HG03108 (cell line): ENCODE results near the gene TBC1D4.
A peak's percentile ranks its signal among the peaks of the same experiment; 100 is the strongest.
"Not testable (repeated sequence)": the region's sequence is repeated elsewhere in the genome, so short reads cannot be mapped to it uniquely, and the experiment has no call there.

Experiments used
- ATAC-seq: cut with Tn5 transposase; IDR thresholded peaks from one replicate; pipeline ENCODE4 v1.9.1; 2021; ENCODE audit warnings: moderate library complexity; ENCODE audit not compliant: unreplicated experiment

Gene TBC1D4

DNA sequence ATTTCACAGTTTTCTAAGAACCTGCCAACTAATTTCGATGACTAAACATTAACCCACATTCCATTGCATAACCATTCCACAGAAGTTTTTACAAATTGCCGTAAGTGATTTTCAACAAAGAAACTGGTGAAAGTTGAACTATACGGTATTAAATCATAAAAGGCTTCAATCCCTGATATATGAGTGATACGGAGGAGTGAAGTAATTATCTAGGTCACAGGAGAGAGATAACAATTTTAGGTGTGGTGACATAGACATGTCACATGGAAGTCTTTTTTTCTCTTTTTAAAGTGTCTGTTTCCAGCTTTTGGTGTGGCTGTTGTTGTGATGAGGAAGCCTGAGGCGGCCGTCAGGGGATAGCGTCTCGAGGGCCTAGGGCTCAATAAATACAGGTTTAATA lies 29.4 kb downstream of the TBC1D4 start:
- no peak for ATAC-seq

DNA sequence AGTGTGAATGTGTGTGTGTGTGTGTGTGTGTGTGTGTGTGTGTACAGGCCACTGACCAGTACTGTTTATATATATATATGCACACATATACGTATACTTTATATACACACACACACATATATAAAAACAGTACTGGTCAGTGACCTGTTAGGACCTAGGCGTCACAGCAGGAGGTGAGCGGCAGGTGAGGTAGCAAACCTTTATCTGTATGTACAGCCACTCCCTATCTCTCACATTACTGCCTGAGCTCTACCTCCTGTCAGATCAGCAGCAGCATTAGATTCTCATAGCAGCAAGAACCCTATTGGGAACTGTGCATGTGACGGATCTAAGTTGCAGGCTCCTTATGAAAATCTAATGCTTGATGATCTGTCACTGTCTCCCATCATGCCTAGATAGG lies 34.5 kb downstream of the TBC1D4 start:
- no peak for ATAC-seq

DNA sequence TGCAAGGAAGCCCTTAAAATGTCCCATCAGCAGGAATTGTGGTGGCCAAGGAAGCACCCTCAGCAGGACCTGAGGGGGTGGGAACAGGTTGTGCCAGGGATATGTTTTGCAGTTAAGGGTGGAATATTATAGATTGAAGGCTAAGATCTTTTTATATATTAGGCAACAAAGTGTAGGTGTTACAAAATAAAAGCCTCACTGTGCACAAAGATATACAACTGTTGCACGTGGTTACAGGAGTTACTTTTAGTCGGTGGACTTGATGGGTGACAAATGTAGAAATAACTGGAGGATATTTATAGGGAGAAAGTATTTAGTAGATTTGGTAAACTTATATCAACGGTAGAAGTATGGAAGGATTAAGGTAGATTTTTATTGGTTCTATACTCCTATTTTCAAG lies 35.1 kb downstream of the TBC1D4 start:
- no peak for ATAC-seq

DNA sequence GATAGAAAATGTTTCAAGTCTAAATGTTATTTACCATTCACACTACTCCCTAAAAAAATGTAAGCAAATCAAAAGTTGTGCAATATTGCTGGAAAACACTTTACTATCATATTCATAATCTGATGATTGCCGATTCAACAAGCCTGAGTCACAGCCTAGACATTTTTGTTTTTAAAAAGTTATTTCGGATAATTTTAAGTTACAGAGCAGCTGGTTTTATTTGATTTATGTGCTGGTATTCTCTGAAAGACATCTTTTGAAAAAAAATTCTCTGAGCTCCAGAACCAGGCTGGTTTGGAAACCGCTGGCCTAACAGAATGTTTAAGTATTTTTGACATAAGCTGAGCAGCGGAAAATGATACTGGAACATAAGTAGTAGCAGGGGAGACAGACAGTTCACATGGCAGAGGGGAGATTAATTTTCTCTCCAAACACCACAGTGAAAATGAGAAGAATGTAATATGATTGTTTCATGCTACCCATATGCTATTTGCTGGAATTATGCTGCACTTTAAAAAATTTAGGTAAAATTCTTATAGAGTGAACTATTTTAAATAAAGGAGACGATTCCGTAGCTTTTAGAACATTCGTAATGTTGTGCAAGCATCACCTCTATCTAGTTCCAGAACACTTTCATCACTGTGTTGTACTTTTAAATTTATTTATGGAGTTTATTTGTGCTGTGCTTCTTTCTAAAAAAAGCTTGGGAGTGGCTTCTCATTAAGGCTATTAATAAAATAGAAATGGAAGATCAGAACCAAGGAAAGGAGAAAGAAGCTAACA lies 36.1 kb downstream of the TBC1D4 start:
- no peak for ATAC-seq

DNA sequence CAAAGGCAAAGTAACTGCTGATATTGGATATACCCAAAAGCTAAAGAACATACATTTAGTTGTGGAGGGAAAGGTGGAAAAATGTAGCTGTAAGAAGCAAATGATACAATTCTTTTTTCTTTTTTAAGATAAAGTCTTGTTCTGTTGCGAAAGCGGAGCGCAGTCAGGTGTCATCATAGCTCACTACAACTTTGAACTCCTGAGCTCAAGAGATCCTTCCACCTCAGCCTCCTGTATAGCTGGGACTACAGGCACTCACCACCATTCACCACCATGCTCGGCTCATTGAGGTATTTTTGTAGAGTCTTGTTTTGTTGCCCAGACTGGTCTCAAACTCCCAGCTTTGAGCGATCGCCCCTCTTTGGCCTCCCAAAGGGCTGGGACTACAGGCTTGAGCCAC lies 38.0 kb downstream of the TBC1D4 start:
- no peak for ATAC-seq

DNA sequence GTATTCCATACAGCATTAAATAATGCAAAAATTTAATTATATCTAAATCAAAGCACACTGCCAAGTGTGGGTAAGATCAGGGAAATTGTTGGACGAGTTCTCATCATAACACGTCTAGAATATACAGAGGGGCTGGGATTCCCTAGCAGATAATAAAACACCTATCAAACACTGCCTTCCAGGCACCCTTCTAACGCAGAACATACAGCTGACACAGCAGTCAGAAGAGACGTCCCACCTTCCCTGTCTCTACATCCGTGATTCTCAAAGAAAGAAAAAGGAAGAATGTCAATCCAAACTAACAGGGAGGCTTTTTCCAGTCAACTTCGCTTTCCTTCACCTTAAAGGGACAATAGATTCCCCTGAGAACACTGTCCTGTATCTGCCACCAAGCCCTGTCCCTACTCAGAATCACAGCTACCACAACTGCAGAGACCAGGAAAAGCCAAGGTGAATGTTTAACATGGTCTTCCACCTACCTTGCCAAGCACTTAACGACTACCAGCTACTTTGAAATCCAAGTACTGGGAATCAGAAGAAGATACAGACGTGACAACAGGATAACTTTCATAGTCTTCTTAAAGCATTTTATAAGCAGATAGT lies 38.5 kb downstream of the TBC1D4 start:
- no peak for ATAC-seq

DNA sequence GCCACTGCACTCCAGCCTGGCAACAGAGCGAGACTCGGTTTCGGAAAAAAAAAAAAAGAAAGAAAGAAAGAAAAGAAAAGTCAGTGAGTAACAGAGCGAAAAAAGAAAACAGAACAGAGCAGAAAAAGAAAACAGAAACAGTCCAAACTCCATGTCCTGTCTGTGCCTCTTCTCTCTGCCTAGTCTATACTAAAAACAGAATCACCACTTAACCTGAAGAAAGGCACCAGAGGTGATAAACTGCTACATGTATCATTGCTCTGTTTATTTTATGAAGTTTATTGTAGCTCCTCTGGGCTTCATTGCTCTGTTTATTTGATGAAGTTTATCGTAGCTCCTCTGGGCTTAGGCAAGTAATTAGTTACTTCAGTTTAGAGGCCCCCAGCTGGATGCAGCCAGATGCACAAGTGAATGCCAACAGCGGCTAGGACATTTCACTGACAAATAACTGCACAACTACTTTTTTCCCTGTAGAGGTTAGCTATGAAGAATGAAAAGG lies 39.2 kb downstream of the TBC1D4 start:
- ATAC-seq = no peak

DNA sequence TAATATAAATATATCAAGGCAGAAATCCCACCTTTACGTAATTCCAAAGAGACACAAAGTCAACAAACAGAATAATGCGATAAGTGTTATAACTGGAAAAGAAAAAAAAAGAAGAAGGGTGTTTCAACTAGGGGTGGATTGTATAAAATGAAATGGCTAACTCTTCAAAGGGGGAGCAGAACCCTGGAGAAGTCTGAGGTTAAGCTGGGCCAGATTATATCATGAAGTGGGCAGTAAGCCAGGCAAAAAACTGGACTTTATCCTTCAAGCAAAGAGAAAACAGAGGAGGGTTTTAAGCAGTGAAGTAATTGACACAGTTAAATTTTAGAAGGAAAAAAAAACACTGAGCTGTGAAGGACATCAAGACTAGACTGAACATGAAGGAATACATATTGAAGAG lies 41.9 kb downstream of the TBC1D4 start:
- ATAC-seq = no peak

DNA sequence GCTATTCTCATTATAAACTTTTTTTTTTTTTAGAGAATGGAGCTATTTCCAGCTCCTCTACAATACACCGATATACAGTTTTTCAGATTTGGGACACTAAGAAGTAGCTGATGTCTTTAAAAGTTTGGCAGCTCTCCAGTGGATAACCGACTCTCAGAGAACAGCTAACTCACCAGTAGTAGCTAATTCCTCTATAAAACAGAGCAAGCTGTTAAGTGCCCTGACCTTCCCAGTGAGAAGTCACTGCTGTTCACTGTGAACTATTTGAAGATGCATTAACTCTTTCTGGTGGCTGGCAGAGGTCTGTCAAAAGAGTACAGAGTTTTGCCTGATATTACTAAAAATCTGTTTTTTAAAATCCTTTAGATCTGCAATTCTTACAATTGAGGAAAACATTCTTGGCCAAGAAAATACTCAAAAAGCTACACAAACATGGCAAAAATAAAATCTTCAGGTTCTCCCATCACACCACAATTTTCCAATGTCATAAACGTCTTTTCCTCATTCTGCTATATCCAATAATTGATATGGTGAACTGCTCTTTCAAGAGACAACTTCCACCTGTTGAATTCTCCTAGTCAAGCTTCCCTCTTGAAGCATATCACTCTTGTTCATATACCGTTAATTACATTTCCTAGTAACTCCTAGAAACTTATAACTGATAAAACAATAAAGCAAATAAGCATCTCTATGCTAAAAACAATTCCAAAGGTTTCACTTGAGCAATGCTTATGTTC lies 44.2 kb downstream of the TBC1D4 start:
- ATAC-seq = no peak

DNA sequence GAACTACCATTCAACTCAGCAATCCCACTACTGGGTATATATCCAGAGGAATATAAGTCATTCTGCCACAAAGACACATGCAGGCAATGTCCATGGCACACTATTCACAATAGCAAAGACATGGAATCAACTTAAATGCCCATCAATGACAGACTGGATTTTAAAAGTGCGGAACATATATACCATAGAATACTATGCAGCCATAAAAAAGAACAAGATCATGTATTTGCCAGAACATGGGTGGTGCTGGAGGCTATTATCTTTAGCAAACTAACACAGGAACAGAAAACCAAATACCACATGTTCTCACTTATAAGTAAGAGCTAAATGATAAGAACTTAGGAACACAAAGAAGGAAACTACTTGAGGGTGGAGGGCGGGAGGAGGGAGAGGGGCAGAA lies 47.8 kb downstream of the TBC1D4 start:
- not testable (repeated sequence) for ATAC-seq

DNA sequence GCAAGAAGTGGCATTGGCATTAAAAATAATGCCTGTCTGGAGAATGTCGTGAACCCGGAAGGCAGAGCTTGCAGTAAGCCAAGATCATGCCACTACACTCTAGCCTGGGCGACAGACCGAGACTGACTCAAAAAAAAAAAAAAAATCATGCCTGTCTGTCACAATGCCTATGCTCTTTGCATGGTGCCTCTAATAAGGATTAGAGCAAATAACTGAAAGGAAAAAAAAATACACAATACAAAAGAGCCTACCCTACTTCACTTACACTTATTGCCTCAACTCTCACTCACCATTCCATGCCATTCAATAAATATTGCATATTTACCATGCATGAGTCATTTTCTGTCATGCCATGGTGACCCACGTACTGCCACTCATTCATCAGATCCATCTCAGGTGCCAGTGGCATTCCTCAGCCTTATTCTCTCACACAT lies 49.1 kb downstream of the TBC1D4 start:
- no peak for ATAC-seq

DNA sequence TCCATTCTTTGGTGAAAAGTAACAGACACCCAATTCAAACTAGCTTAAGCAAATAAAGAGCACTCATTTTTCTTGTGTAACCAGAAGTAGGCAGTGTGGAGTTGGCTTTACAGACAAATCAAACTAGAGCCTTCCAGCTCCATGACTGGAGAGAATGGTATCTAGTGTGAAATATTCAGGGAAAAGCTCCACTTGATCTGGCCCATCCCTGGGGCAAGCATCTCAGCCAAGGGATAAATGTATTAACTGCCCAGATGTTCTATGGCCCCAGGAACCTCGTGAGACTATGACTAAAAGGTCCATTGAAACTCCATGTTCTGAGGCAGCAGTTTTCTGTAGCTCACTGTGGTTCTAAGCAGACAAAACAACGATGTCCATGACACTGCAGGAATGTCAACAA lies 49.9 kb downstream of the TBC1D4 start:
- no peak for ATAC-seq

DNA sequence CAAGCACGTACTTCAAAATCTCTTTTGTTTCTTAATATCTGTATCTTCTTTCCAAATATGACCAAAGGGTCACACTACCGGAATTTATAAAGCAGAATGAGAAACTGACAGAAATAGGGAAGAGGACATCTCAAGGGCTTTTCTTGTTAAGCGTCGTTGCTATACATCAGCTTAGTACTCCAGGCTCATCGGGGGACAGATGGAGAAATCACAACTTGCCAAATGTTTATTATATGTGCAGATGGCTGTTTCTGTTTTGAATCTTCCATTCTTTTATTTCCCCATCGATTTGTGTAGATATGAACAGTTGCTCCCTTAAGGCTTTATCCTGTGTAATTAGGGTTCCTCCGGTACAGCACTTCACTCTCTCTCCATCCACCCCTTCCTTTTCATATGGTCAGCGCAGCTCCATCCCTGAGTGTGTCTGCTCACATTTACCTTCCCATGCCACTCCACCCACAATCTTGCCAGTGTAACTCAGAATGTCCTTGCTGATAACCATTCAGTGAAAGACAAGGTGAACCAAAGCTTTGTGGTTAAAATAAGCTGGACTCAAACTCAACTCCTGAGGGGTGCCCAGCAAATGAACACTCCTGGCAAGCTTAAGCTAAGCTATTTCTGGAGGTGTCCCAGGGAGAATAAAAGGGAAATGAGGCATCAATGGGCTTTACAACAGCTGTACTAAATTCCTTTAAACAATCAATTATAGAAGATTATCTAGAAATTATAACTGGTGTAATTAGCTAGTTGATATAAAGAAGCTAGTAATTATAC lies 51.3 kb downstream of the TBC1D4 start:
- ATAC-seq = no peak

DNA sequence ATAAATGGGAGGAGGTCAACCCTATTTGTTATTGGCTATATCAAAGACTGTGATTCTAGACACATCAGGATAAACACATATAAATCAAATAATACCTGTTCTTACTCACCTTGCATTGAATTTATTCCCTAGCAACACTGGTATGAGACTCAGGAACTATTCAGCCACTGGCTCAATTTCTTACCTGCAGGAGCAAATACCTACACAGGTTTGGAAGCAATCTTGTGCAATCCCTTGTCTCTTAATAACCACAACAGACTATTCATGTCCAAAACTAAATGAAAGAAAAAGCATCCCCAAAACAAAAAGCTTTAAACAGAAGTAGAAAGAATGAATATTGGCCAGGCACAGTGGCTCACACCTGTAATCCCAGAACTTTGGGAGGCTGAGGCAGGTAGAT lies 55.5 kb downstream of the TBC1D4 start:
- ATAC-seq = no peak

DNA sequence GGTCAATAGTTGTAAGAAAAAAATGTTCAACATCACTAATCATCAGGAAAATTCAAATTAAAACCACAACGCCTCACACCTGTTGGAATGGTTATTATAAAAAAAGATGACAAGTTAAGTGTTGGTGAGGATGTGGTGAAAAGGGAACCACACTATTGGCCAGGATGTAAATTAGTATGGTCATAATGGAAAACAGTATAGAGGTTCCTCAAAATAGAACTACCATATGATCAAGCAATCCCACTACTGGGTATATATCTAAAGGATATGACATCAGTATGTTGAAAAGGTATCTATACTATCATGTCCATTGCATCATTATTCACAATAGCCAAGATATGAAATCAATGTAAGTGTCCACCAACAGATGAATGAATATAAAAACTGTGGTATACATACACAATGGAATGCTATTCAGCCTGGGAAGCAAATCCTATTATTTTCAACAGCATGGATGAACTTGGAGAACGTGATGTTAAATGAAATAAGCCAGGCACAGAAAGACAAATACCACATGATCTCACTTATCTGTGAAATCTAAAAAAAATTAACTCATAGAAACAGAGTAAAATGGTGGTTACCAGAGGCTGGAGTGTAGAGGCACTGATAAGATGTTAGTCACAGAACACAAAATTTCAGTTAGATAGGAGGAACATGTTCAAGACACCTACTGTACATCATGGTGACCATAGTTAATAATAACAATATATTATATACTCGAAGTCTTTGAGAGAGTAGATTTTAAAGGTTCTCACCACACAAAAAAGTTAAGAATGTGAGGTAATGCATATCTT lies 56.6 kb downstream of the TBC1D4 start:
- ATAC-seq = peak; percentile 85

DNA sequence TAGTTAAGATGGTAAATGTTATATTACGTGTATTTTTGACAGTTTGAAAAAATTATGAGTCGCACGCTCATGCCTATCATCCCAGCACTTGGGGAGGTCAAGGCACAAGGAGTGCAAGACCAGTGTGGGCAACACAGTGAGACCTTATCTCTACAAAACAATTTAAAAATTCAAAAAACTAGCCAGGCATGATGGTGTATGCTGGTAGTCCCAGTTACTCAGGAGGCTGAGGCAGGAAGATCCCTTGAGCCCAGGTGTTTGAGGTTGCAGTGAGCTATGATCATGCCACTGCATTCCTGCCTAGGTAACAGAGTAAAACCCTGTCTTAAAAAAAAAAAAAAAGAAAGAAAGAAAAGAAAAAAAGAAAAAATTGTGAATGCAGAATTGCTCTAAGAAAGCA lies 58.0 kb downstream of the TBC1D4 start:
- ATAC-seq = no peak

DNA sequence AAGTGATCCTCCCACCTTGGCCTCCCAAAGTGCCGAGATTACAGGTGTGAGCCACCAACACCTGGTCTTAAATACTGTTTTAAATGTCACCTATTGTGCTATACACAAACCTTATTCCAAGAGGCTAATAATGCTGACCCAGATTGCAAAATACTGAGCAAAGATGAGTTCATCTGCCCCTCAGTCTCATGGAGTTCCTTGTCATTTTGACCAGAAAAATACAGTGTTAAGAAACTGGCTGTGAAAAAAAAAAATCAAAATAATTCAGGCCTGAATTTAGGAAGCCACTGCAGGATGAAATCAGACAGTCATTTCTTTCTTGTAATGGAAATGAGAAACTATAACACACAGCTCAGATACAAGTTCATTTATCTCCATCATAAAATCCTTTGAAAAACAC lies 59.9 kb downstream of the TBC1D4 start:
- no peak for ATAC-seq

DNA sequence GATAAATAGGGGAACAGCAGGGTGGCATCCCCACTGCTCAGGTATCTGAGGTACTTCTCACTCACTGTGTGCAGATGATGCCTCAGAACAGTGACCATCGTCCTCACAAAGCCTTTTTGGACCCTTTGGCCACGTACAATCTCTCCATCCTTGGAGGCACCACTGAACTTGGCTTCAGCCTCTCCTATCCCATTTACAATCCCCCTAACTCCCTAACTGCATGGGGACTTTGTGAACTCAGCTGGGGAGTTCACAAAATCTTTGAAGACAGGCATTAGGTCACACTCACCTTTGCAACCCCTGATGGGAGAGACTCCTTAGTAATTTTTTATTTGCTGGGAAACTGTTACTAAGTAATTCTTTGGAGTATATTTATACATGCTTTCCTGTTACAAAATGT lies 60.8 kb downstream of the TBC1D4 start:
- no peak for ATAC-seq

DNA sequence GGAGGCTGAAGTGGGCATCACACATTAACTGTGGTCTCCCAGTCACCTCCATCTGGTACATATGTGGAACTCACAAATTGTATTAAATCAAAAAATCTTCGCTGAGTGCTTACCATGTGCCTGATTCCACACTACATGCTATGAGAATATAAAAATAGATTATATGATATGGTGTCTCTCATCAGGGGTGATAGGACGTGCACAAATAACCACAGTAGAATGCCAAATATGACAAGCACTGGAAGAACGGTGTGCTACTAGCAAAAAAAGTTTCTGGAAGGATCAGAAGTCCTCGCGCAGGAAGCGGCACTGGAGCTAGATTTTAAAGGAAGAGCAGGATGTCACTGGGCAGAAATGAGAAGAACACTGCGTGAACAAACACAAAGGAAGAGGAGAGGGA lies 62.3 kb downstream of the TBC1D4 start:
- ATAC-seq = no peak

DNA sequence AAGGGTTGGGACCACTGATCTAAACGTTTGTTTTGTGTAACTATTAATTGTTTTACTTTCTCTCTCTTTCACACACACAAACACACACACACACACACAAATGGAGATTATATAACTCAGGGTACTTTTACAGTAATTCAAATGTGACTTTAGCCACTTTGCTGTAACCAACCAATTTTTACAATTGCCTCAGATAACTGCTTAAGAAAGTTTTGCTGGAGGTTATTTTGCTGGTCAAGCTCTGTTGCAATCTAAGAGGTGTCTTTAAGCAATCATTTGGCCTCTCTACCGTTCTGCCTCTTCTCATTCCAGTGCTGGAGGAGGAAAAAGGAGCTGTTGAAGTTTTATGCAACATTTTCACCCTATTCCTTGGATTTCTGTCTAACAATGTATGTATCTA lies 63.0 kb downstream of the TBC1D4 start:
- ATAC-seq = no peak
